ENCODE measurements around the gene PELI2.

- TF ChIP-seq, protein P1, sequence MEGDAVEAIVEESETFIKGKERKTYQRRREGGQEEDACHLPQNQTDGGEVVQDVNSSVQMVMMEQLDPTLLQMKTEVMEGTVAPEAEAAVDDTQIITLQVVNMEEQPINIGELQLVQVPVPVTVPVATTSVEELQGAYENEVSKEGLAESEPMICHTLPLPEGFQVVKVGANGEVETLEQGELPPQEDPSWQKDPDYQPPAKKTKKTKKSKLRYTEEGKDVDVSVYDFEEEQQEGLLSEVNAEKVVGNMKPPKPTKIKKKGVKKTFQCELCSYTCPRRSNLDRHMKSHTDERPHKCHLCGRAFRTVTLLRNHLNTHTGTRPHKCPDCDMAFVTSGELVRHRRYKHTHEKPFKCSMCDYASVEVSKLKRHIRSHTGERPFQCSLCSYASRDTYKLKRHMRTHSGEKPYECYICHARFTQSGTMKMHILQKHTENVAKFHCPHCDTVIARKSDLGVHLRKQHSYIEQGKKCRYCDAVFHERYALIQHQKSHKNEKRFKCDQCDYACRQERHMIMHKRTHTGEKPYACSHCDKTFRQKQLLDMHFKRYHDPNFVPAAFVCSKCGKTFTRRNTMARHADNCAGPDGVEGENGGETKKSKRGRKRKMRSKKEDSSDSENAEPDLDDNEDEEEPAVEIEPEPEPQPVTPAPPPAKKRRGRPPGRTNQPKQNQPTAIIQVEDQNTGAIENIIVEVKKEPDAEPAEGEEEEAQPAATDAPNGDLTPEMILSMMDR (conservative IDR thresholded peaks at IDR 0.05; ENCODE audit: low read depth, low read length), result no peak
- TF ChIP-seq CEBPB (IDR thresholded peaks at IDR 0.05; ENCODE audit: low read depth, low read length) (no peak), CHD1 (IDR thresholded peaks at IDR 0.05; ENCODE audit: low read depth, low read length) (no peak), RAD21 (IDR thresholded peaks at IDR 0.05; ENCODE audit: low read length) (no peak), RCOR1 (IDR thresholded peaks at IDR 0.05; ENCODE audit: insufficient replicate concordance, low read length) (no peak)
Observed at GRCh38 chr14:56198438-56198837, 80.2 kb downstream of the PELI2 start.
